ENCODE measurements around the gene LDLRAD3.

DNA sequence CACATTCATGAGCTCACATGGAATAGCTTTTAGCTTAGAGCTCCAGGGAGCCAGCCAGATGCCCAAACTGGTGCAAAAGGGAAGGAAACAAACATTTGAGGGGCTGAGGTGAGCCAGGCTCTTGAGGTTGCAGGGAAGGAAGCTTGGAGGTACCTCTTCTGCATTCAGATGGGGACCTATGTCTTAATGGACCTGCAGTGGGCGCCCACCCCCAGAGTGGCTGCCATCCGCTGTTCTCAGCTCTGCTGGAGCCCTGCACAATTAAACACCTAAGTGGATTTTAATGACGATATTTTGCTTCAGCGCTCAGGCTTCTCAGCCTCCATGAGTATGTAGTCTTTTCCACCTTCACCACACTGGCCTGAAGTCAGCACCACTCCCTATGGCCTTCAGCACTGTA is 100.8 kb downstream of the LDLRAD3 start:
- TF ChIP-seq, protein P1, sequence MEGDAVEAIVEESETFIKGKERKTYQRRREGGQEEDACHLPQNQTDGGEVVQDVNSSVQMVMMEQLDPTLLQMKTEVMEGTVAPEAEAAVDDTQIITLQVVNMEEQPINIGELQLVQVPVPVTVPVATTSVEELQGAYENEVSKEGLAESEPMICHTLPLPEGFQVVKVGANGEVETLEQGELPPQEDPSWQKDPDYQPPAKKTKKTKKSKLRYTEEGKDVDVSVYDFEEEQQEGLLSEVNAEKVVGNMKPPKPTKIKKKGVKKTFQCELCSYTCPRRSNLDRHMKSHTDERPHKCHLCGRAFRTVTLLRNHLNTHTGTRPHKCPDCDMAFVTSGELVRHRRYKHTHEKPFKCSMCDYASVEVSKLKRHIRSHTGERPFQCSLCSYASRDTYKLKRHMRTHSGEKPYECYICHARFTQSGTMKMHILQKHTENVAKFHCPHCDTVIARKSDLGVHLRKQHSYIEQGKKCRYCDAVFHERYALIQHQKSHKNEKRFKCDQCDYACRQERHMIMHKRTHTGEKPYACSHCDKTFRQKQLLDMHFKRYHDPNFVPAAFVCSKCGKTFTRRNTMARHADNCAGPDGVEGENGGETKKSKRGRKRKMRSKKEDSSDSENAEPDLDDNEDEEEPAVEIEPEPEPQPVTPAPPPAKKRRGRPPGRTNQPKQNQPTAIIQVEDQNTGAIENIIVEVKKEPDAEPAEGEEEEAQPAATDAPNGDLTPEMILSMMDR (conservative IDR thresholded peaks at IDR 0.05; ENCODE audit: low read length): no peak
- no peak for TF ChIP-seq EZH2phosphoT487 (IDR thresholded peaks at IDR 0.05; ENCODE audit: borderline replicate concordance, low read depth, low read length)
